ENCODE measurements around the gene DLGAP1.

GRCh38 chr18:3728704-3729437, 726.2 kb downstream of the DLGAP1 start:
- TF ChIP-seq BHLHE40 (IDR thresholded peaks at IDR 0.05; ENCODE audit: borderline replicate concordance) (no peak), FOXK2 (IDR thresholded peaks at IDR 0.05) (no peak), NFRKB (IDR thresholded peaks at IDR 0.05) (no peak), TARDBP (IDR thresholded peaks at IDR 0.05) (no peak), FOXA1 (IDR thresholded peaks at IDR 0.05) (no peak)
